H1 (cell line): ENCODE results near the gene GPD1. TPM values are rescaled to one million over a fixed set of nuclear protein-coding genes. Genes with fewer than 3 reads are reported as not detected.
A peak's percentile ranks its signal among the peaks of the same experiment; 100 is the strongest.

Experiments
- CTCF ChIA-PET: fragments of 300-600 bp; sonication (Branson Sonifier 250); formaldehyde crosslinking; loops from one replicate; lab custom pipeline; 2021; ENCODE audit not compliant: partially characterized antibody; lab: Charles Lee
- POLR2A ChIA-PET: fragments of 300-600 bp; sonication (Branson Sonifier 250); formaldehyde crosslinking; loops from one replicate; lab custom pipeline; 2021; ENCODE audit warnings: inconsistent platforms; ENCODE audit not compliant: partially characterized antibody; lab: Charles Lee
- DNase-seq, 2 experiments: peaks; one replicate each; pipeline versions ENCODE4 v3.0.0 to v3.0.0-alpha.2; 2010 to 2022; ENCODE audit warnings: low spot score in 2 of 2, low read depth in 1 of 2, mixed read lengths in 1 of 2
- FAIRE-seq: peaks from 2 replicates; lab custom pipeline; 2011; peaks lifted over from hg19 to GRCh38; lab: Jason Lieb, UNC
- H2AFZ ChIP-seq: 2 replicates; pipeline ENCODE4 v1.8.1; 2012; ENCODE audit warnings: low read length, inconsistent platforms
- H2AK5ac ChIP-seq: 2 replicates; pipeline ENCODE4 v1.6.1; 2013; ENCODE audit warnings: low read depth, low read length
- H2BK120ac ChIP-seq: replicated peaks from 2 replicates; pipeline ENCODE3; 2013; ENCODE audit warnings: low read depth, low read length, inconsistent platforms
- H2BK12ac ChIP-seq: 2 replicates; pipeline ENCODE4 v1.6.1; 2013; ENCODE audit warnings: low read depth, low read length
- H2BK15ac ChIP-seq: 2 replicates; pipeline ENCODE4 v1.6.1; 2013; ENCODE audit warnings: low read length
- H2BK20ac ChIP-seq: 2 replicates; pipeline ENCODE4 v1.6.1; 2013; ENCODE audit warnings: low read length
- H2BK5ac ChIP-seq: 2 replicates; pipeline ENCODE4 v1.6.1; 2013; ENCODE audit warnings: low read depth, low read length
- H3K14ac ChIP-seq: 2 replicates; pipeline ENCODE4 v1.6.1; 2013; ENCODE audit warnings: inconsistent platforms; ENCODE audit not compliant: insufficient read length
- H3K18ac ChIP-seq: 2 replicates; pipeline ENCODE4 v1.6.1; 2013; ENCODE audit warnings: low read length; ENCODE audit errors: extremely low read depth
- H3K23ac ChIP-seq: 2 replicates; pipeline ENCODE4 v1.6.1; 2013; ENCODE audit warnings: inconsistent platforms; ENCODE audit not compliant: insufficient read length
- H3K23me2 ChIP-seq: 2 replicates; pipeline ENCODE4 v1.6.1; 2013; ENCODE audit warnings: low read depth, low read length
- H3K27ac ChIP-seq: 2 replicates; pipeline ENCODE4 v1.6.1; 2011; ENCODE audit warnings: low read depth, low read length, inconsistent platforms
- H3K27me3 ChIP-seq, 4 experiments: replicated peaks in 1 of 4; 1 replicate in 1 of 4; 2 replicates in 3 of 4; pipeline versions ENCODE4 v1.6.1 to v1.8.1; 2011 to 2013; ENCODE audit warnings: low read length in 3 of 4, mild to moderate bottlenecking in 3 of 4, inconsistent platforms in 2 of 4, mixed read lengths in 2 of 4, moderate library complexity in 1 of 4; ENCODE audit not compliant: control insufficient read depth in 3 of 4, insufficient read depth in 3 of 4; ENCODE audit errors: extremely low read depth in 1 of 4
- H3K36me3 ChIP-seq, 4 experiments: 2 replicates each; pipeline versions ENCODE4 v1.6.1 to v1.8.1; 2011 to 2013; ENCODE audit warnings: mild to moderate bottlenecking in 4 of 4, low read length in 3 of 4, moderate library complexity in 2 of 4, control low read depth in 1 of 4, inconsistent platforms in 1 of 4; ENCODE audit not compliant: insufficient read depth in 4 of 4, control insufficient read depth in 2 of 4
- H3K4ac ChIP-seq: replicated peaks from 2 replicates; pipeline ENCODE3; 2013; ENCODE audit warnings: low read length, low read depth, mixed read lengths, inconsistent platforms; ENCODE audit not compliant: insufficient read length
- H3K4me1 ChIP-seq, 4 experiments: replicated peaks in 1 of 4; 1 replicate in 1 of 4; 2 replicates in 3 of 4; pipeline versions ENCODE4 v1.6.1 to v1.8.1; 2011 to 2013; ENCODE audit warnings: low read length in 3 of 4, inconsistent platforms in 2 of 4, mixed read lengths in 1 of 4; ENCODE audit not compliant: insufficient read depth in 4 of 4, control insufficient read depth in 3 of 4
- H3K4me2 ChIP-seq, 2 experiments: 2 replicates each; pipeline versions ENCODE4 v1.6.1 to v1.8.1; 2011 to 2013; ENCODE audit warnings: low read depth in 2 of 2, low read length in 2 of 2, control low read depth in 1 of 2, inconsistent platforms in 1 of 2, mild to moderate bottlenecking in 1 of 2; ENCODE audit not compliant: insufficient read depth in 1 of 2
- H3K4me3 ChIP-seq, 4 experiments: fragments of 200-600, 300-600 bp in 1 of 4; sonication (generic), shearing (Covaris generic), sonication (Bioruptor Twin) in 1 of 4; 2 replicates each; pipeline versions ENCODE4 v1.5.1 to v1.8.1; 2011 to 2016; ENCODE audit warnings: low read length in 4 of 4, low read depth in 3 of 4, control low read depth in 2 of 4, inconsistent platforms in 2 of 4, mild to moderate bottlenecking in 2 of 4, mixed read lengths in 1 of 4, moderate library complexity in 1 of 4; ENCODE audit not compliant: insufficient read depth in 2 of 4; ENCODE audit errors: extremely low read depth in 1 of 4
- H3K56ac ChIP-seq: replicated peaks from 2 replicates; pipeline ENCODE3; 2013; ENCODE audit warnings: low read depth, mild to moderate bottlenecking, mixed read lengths, low read length, inconsistent platforms; ENCODE audit not compliant: insufficient read length
- H3K79me1 ChIP-seq: 2 replicates; pipeline ENCODE4 v1.6.1; 2013; ENCODE audit warnings: low read depth, low read length, control low read depth
- H3K79me2 ChIP-seq, 2 experiments: 2 replicates each; pipeline versions ENCODE4 v1.6.1 to v1.8.1; 2012 to 2013; ENCODE audit warnings: low read length in 2 of 2, mild to moderate bottlenecking in 2 of 2, inconsistent platforms in 1 of 2; ENCODE audit not compliant: insufficient read depth in 2 of 2, control insufficient read depth in 1 of 2
- H3K9ac ChIP-seq, 4 experiments: replicated peaks in 1 of 4; 1 replicate in 1 of 4; 2 replicates in 3 of 4; pipeline versions ENCODE4 v1.6.1 to v1.8.1; 2011 to 2013; ENCODE audit warnings: low read depth in 3 of 4, low read length in 3 of 4, control low read depth in 2 of 4, mild to moderate bottlenecking in 2 of 4, moderate library complexity in 2 of 4, inconsistent platforms in 1 of 4; ENCODE audit errors: extremely low read depth in 1 of 4
- H3K9me3 ChIP-seq, 2 experiments: 2 replicates each; pipeline versions ENCODE4 v1.6.1 to v1.8.1; 2012 to 2013; ENCODE audit warnings: mild to moderate bottlenecking in 2 of 2, moderate library complexity in 2 of 2, control low read depth in 1 of 2, inconsistent platforms in 1 of 2, low read depth in 1 of 2, low read length in 1 of 2, mixed read lengths in 1 of 2; ENCODE audit not compliant: insufficient read depth in 2 of 2
- H4K20me1 ChIP-seq, 2 experiments: replicated peaks in 1 of 2; 2 replicates each; pipeline versions ENCODE3 to v1.8.1; 2011 to 2013; ENCODE audit warnings: inconsistent platforms in 2 of 2, low read length in 2 of 2, mild to moderate bottlenecking in 1 of 2; ENCODE audit not compliant: insufficient read depth in 2 of 2, control insufficient read depth in 1 of 2
- H4K5ac ChIP-seq: 2 replicates; pipeline ENCODE4 v1.6.1; 2013; ENCODE audit warnings: low read length, low read depth, mixed read lengths, inconsistent platforms; ENCODE audit not compliant: insufficient read length
- H4K8ac ChIP-seq: 2 replicates; pipeline ENCODE4 v1.8.0; 2013; ENCODE audit warnings: mild to moderate bottlenecking, moderate library complexity, low read length, inconsistent platforms; ENCODE audit not compliant: insufficient read depth; ENCODE audit errors: extremely low read depth
- H4K91ac ChIP-seq: replicated peaks from 2 replicates; pipeline ENCODE3; 2013; ENCODE audit warnings: low read length, mixed read lengths, inconsistent platforms; ENCODE audit not compliant: insufficient read length
- BACH1 ChIP-seq: IDR thresholded peaks from 2 replicates; pipeline ENCODE4 v1.6.1; 2012; ENCODE audit warnings: low read length, improper control_type of control experiment
- BRCA1 ChIP-seq: IDR thresholded peaks from 2 replicates; pipeline ENCODE4 v1.6.1; 2012; ENCODE audit warnings: low read depth, low read length, improper control_type of control experiment
- CREB1 ChIP-seq: IDR thresholded peaks from 2 replicates; pipeline ENCODE4 v1.6.1; 2012; ENCODE audit warnings: inconsistent platforms
- GTF2F1 ChIP-seq: IDR thresholded peaks from 2 replicates; pipeline ENCODE4 v1.6.1; 2012; ENCODE audit warnings: low read depth, low read length, improper control_type of control experiment, borderline replicate concordance
- JUN ChIP-seq: IDR thresholded peaks from 2 replicates; pipeline ENCODE4 v1.6.1; 2011; ENCODE audit warnings: low read depth, mild to moderate bottlenecking, improper control_type of control experiment, low read length
- JUND ChIP-seq: IDR thresholded peaks from 2 replicates; pipeline ENCODE4 v1.6.1; 2011; ENCODE audit warnings: mild to moderate bottlenecking, improper control_type of control experiment, low read length
- KDM1A ChIP-seq: fragments of 200-600, 300-600 bp; sonication (generic); IDR thresholded peaks from 2 replicates; pipeline ENCODE4 v1.7.1; 2016; ENCODE audit warnings: mild to moderate bottlenecking, low read length, borderline replicate concordance
- MAFK ChIP-seq: IDR thresholded peaks from 2 replicates; pipeline ENCODE4 v1.6.1; 2012; ENCODE audit warnings: low read depth, mild to moderate bottlenecking, improper control_type of control experiment, low read length
- POLR2AphosphoS5 ChIP-seq: IDR thresholded peaks from 2 replicates; pipeline ENCODE4 v1.6.1; 2011; ENCODE audit warnings: low read depth, low read length
- SIN3A ChIP-seq, 2 experiments: IDR thresholded peaks in 1 of 2; conservative IDR thresholded peaks in 1 of 2; 2 replicates each; pipeline ENCODE4 v1.6.1; 2011 to 2012; ENCODE audit warnings: low read length in 2 of 2, improper control_type of control experiment in 1 of 2, low read depth in 1 of 2, mild to moderate bottlenecking in 1 of 2
- SP4 ChIP-seq: IDR thresholded peaks from 2 replicates; pipeline ENCODE4 v1.6.1; 2012; ENCODE audit warnings: low read length, inconsistent platforms
- WGBS, 2 experiments: shearing (Covaris generic) in 1 of 2; methylation state at CpG; one replicate each; pipeline versions ENCODE4 v1.1.6 to v1.1.7; 2013 to 2015; ENCODE audit warnings: low lambda C conversion rate in 2 of 2, mixed read lengths in 2 of 2, inconsistent platforms in 1 of 2, low coverage in 1 of 2, missing lambda C conversion rate in 1 of 2; ENCODE audit not compliant: insufficient replicate concordance in 2 of 2, insufficient coverage in 1 of 2, insufficient read length in 1 of 2; ENCODE audit errors: extremely low coverage in 1 of 2, missing lambda C conversion rate in 1 of 2; 5-methylcytosine and 5-hydroxymethylcytosine counted together
- polyA plus RNA-seq, 7 experiments: library from polyadenylated mRNA; depleted of rRNA in 3 of 7; stranded (reverse) in 5 of 7; unstranded in 2 of 7; fragments of >200 nt in 5 of 7; fragments of 200-250 nt in 2 of 7; gene quantifications; 1 replicate in 5 of 7; 2 replicates in 1 of 7; 4 replicates in 1 of 7; pipeline versions ENCODE4 v1.2.1 to v1.2.3, GENCODE V29; 2011 to 2013; ENCODE audit warnings: missing spikeins in 2 of 7, mixed read lengths in 2 of 7
- total RNA-seq: library from RNA; stranded (reverse); fragmentation: NEBNext Ultra II Directional; extraction: Animal tissue kit (Norgen Biotek cat#: 25700); gene quantifications from 2 replicates; pipeline ENCODE4 v1.2.1, GENCODE V29; 2021
- TF ChIP-seq, protein P1 (sequence below): IDR thresholded peaks from 2 replicates; pipeline ENCODE4 v1.6.1; 2011; ENCODE audit warnings: low read length, improper control_type of control experiment

Gene GPD1
- total and polyA plus RNA-seq, 2 of the 8 experiments (the other 6 are each of a cell fraction or from before 2014, with no cell fraction given): 0.45 to 0.74 TPM

- ChIA-PET CTCF (interaction anchor here (0.6 to 32.9 kb wide), 28 partner anchors 8 to 294 kb away, joined by 3 to 625 read pairs (median 5); partner anchors contain the start of genes CERS5, GPD1, LIMA1 and SMARCD1), POLR2A (interaction anchor here (0.8 to 27.1 kb wide), 9 partner anchors 16 to 144 kb away, joined by 3 to 457 read pairs (median 6); partner anchors contain the start of genes CERS5, GPD1 and SMARCD1)
- H3K36me3 ChIP-seq: no peaks in the 10 kb centered on the region
- no peaks in the 10 kb centered on the region for H3K27me3 ChIP-seq
- H2BK5ac ChIP-seq: 0 out of 2 replicates have a peak overlapping the region, but pooled peaks have one; percentile 47
- peak overlapping the region; percentile 46; the same call in 1 of the 2 replicates for H2AFZ ChIP-seq
- peak overlapping the region; percentile 88; the same call in 1 of the 2 replicates for H2BK12ac ChIP-seq
- no peak overlapping the region for H3K4ac ChIP-seq
- H3K79me2 ChIP-seq: peaks cover 0 to 13% of the 10 kb centered on the region in 2 experiments; a peak in 2 of 4 replicates
- H3K9me3 ChIP-seq: no peaks in the 10 kb centered on the region
- peaks cover 8% of the 10 kb centered on the region for H3K23me2 ChIP-seq
- H3K79me1 ChIP-seq: no peaks in the 10 kb centered on the region
- H3K14ac ChIP-seq: no peak overlapping the region
- no peak for FAIRE-seq
- peak overlapping the region; percentile 68 for H3K18ac ChIP-seq
- 0 out of 2 replicates have a peak overlapping the region, but pooled peaks have one; percentile 13 for H2BK15ac ChIP-seq
- DNase-seq: peak in 1 of 2 experiments; percentile 48
- H4K91ac ChIP-seq: no peak overlapping the region
- no peak overlapping the region for H3K56ac ChIP-seq
- H3K4me1 ChIP-seq: peaks cover 10 to 15% (median 12%) of the 10 kb centered on the region in 4 experiments
- H4K5ac ChIP-seq: no peak overlapping the region
- 71% methylated on average over 6 of the region's 8 CpGs; no CpG with 5 or more reads in 1 of the 2 experiments for WGBS, 2 experiments
- H3K4me2 ChIP-seq: peak overlapping the region; percentile 68 to 71; a peak in 3 of 4 replicates
- no peak overlapping the region for H3K27ac ChIP-seq
- 0 out of 2 replicates have a peak overlapping the region, but pooled peaks have one; percentile 35 for H4K8ac ChIP-seq
- H3K4me3 ChIP-seq: peak overlapping the region in 1 of 4 experiments; percentile 20; a peak in 1 of 8 replicates
- H2BK120ac ChIP-seq: no peak overlapping the region
- H3K23ac ChIP-seq: no peak overlapping the region
- peak overlapping the region; percentile 11; the same call in 1 of the 2 replicates for H2BK20ac ChIP-seq
- H4K20me1 ChIP-seq: peaks cover 0 to 2% of the 10 kb centered on the region in 2 experiments
- no peak overlapping the region for H3K9ac ChIP-seq
- H2AK5ac ChIP-seq: no peak overlapping the region
- TF ChIP-seq JUND: no peak
- no peak for TF ChIP-seq JUN
- TF ChIP-seq KDM1A: no peak
- TF ChIP-seq POLR2AphosphoS5: no peak
- TF ChIP-seq CREB1: no peak
- no peak for TF ChIP-seq BRCA1
- TF ChIP-seq BACH1: no peak
- no peak for TF ChIP-seq GTF2F1
- TF ChIP-seq MAFK: no peak
- TF ChIP-seq, protein P1, sequence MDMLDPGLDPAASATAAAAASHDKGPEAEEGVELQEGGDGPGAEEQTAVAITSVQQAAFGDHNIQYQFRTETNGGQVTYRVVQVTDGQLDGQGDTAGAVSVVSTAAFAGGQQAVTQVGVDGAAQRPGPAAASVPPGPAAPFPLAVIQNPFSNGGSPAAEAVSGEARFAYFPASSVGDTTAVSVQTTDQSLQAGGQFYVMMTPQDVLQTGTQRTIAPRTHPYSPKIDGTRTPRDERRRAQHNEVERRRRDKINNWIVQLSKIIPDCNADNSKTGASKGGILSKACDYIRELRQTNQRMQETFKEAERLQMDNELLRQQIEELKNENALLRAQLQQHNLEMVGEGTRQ: no peak
- TF ChIP-seq SP4: no peak
- no peak for TF ChIP-seq SIN3A (conservative IDR thresholded peaks at IDR 0.05 in 1 of 2, IDR thresholded peaks at IDR 0.05 in 1 of 2; ENCODE audit: low read depth in 1 of 2, low read length in 2 of 2)
These were observed 6.4 kb downstream of the GPD1 start for GRCh38 chr12:50110127-50110761.
